HG03060 (cell line): ENCODE results near the gene TOR1AIP2.
"Not testable (repeated sequence)": the region's sequence is repeated elsewhere in the genome, so short reads cannot be mapped to it uniquely, and the experiment has no call there.

Experiments used
- ATAC-seq: cut with Tn5 transposase; IDR thresholded peaks from one replicate; pipeline ENCODE4 v1.9.1; 2021; ENCODE audit warnings: low read depth, moderate number of reproducible peaks; ENCODE audit not compliant: unreplicated experiment

The TOR1AIP2 gene

GRCh38 chr1:179809506-179810366, 67.9 kb downstream of the TOR1AIP2 start:
- no peak for ATAC-seq

DNA sequence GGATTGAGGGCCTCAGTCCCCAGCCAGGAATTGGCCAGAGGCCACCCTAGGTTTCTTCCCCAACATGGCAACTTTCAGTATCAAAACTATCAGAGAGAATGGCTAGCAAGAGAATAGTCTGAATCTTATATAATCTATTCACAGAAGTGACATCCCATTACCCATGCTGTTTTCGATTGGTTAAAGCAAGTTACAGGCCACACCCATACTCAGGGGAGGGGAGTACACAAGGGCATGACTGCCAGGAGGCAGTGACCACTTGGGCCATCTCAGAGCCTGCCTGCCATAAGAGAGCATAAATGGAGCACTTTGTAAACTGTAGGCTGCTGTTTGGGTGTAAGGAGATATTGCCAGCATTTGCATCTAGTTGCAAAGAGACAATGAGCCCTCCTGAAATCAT, 69.1 kb downstream of the TOR1AIP2 start:
- ATAC-seq, result no peak

GRCh38 chr1:179807691-179808485, 69.7 kb downstream of the TOR1AIP2 start:
- ATAC-seq, result no peak

GRCh38 chr1:179807291-179807690, 70.3 kb downstream of the TOR1AIP2 start:
- ATAC-seq, result no peak

DNA sequence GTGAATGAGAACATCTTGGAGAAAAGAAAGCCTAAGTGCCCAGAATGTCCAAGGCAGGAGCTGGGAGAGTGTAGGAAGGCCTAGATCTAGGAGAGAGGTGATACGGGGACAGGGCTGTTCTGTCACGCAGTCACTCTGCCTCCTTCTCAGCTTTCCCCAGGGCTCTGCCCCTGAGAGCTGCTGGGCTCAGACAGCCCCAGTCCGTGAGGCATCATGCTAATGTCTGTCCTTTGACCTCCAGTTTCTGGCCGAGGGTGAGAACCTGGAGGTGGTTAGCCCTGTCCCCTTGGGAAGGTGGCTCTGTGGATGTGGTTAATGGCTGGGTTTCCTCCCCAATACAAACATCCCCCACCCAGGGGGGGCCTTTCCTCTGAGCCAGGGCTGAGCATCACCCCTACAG, 71.3 kb downstream of the TOR1AIP2 start:
- ATAC-seq, result no peak

- ATAC-seq, result no peak
These were observed 72.1 kb downstream of the TOR1AIP2 start for GRCh38 chr1:179805291-179806195.

- ATAC-seq, result not testable (repeated sequence)
These were observed 73.2 kb downstream of the TOR1AIP2 start for GRCh38 chr1:179804417-179804816.

DNA sequence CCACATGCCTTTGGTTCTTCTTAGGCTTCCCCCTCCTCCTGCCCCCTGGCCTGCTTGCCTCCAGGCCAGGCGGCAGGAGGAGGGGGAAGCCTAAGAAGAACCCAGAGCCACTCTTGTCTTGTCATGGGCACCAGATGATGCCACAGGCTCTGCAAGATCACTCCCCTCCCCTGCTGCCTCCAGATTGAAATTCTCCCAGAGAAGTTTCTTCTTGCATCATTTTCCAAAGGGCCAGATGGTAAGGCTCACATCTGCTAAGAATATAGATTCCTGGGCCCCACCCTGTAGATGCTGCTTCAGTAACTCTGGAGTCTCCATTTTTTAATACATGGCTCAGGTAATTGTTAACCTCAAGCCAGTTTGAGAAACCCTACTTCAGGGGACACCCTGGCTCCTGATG, 73.7 kb downstream of the TOR1AIP2 start:
- no peak for ATAC-seq

DNA sequence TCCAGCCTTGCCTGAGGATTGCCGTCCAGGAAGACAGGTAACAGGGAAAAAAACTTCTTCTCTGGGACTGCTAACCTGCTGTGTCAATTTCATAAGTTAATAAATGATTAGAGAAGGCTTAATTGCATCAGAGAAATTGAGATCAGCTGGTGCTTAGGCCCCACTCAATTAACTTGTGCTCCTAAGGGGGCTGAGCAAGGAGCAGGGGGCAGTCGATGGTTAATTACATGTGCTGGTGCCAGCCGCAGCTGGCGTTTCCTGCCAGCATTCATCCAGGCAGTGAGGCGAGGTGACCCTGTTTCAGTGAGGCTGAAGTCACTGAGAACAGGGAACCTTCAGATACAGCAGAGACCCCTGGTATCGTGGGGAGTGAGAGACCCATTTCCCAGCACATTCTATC, 74.5 kb downstream of the TOR1AIP2 start:
- no peak for ATAC-seq

DNA sequence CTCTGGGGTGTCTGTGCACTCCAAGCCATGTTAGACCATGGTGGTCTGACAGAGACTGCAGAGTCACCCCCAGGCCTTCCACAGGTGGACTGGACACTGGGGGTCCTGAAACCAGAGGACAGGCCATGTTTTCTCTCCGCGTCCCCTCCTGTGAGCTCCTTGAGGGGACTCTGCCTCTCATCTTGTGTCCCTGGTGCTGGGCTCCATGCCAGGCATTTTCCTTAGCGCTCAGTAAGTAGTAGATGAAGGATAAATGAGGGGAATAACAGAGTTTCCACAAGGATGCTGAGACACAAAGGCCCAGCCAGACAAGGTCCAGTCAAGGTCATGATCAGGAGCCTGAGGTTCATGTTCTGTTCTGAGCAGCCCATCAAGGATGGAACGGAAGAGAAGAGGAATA, 77.1 kb downstream of the TOR1AIP2 start:
- no peak for ATAC-seq

GRCh38 chr1:179798864-179799516, 78.6 kb downstream of the TOR1AIP2 start:
- ATAC-seq, result no peak

DNA sequence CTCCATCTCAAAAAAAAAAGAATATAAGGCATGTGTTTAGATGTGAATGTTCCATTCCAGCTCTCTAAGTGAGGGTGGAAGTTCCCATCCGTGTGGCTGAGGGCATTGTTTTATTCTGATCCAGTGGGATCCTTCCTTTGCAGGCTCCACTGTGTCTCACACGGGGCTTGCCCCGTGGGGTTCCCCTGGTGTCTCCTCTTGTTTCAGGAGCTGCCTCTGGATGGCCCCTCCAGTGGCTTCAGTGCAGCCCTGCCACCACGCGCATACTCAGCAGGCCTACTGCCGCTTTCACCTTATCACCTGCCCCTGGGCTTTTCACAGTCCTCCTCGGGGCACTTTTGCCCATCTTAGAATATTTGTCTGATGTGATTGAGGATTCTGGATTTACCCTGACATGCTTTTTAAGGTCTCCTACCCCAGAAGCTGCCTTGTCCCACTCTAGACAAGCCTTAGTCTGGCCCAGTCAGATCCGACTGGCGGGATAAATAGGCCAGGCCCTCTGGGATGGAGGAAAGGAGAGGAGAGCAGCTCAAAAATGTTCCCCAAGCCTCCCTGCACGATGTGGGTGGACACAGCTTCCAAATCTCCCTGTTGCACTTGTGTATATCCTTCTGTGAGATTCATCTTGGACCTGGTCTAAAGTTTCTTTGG, 79.3 kb downstream of the TOR1AIP2 start:
- no peak for ATAC-seq

GRCh38 chr1:179794669-179795068, 82.9 kb downstream of the TOR1AIP2 start:
- no peak for ATAC-seq

DNA sequence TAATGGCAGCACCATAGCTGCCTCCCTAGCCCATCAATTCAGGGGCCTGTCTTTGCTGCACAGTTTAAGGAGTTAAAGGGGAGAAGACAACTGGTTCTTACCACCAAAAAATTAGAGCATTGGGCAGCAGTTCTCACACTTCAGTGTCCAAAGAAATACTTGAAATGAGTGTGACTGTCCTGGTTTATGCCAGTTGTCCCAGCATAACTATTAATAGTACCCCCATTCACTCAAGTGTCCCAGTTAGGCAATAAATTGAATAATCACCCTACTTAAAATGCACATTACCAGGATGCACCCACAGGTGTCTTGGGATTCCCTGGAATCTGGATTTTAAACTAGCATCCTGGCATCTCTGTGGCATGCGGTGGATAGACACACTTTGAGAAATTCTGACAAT, 83.5 kb downstream of the TOR1AIP2 start:
- ATAC-seq, result no peak

DNA sequence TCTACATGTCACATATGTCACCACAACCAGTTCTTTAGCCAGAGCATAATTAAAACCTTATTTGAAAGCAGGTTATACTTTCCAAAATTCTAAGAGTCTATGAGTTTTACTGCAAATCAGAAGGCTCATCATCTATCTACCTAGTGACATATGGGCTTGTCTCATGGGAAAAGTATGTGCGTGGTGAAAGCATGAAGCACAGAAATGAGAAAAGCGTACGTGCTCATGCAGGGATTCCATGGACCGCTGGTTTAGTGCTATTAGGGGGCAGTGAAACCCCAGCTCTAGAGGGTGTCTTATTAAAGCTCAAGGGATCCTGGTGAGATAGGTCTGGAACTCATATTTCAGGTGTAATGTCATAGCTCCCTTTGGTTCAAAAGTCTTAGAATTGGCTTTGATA, 84.3 kb downstream of the TOR1AIP2 start:
- ATAC-seq, result no peak
